Activated naive CD4-positive, alpha-beta T cell treated with anti-CD3 and anti-CD28 coated beads, Interleukin-2, amount 10 ng/mL, durations not matched to agents 7 days and 5 days (primary cell): ENCODE measurements around the gene SLC12A8.

Source experiments
- CTCF ChIA-PET: fragments of 350-600 bp; sonication (Branson Sonifier 250); formaldehyde crosslinking; loops from one replicate; lab custom pipeline; 2021; ENCODE audit warnings: antibody characterized with exemption; lab: Charles Lee
- DNase-seq: peaks from one replicate; pipeline ENCODE4 v3.0.0-alpha.2; 2020
- H3K27ac Mint-ChIP-seq: one replicate; pipeline ENCODE4 v1.8.0; 2021; ENCODE audit warnings: mild to moderate bottlenecking, moderate library complexity, mixed read lengths
- H3K27me3 Mint-ChIP-seq: one replicate; pipeline ENCODE4 v1.8.0; 2021; ENCODE audit warnings: mild to moderate bottlenecking, mixed read lengths
- H3K36me3 Mint-ChIP-seq: one replicate; pipeline ENCODE4 v1.8.0; 2021; ENCODE audit warnings: mixed read lengths
- H3K4me1 Mint-ChIP-seq: one replicate; pipeline ENCODE4 v1.8.0; 2021; ENCODE audit warnings: mixed read lengths
- H3K4me3 Mint-ChIP-seq: one replicate; pipeline ENCODE4 v1.8.0; 2021; ENCODE audit warnings: mild to moderate bottlenecking, moderate library complexity, mixed read lengths
- H3K9me3 Mint-ChIP-seq: one replicate; pipeline ENCODE4 v1.8.0; 2021; ENCODE audit warnings: mixed read lengths

Gene SLC12A8

GRCh38 chr3:125078951-125079674, 133.4 kb downstream of the SLC12A8 start:
- Mint-ChIP-seq H3K4me3 (no peak overlapping the region), H3K27me3 (peaks cover 63% of the 10 kb centered on the region), H3K36me3 (no peaks in the 10 kb centered on the region), H3K4me1 (peaks cover 4% of the 10 kb centered on the region), H3K27ac (peak overlapping the region; percentile 7), H3K9me3 (no peaks in the 10 kb centered on the region)
- CTCF ChIA-PET = no interaction called here
- no peak for DNase-seq

- no peak overlapping the region for H3K27ac Mint-ChIP-seq
- H3K4me3 Mint-ChIP-seq = no peak overlapping the region
- no peaks in the 10 kb centered on the region for H3K9me3 Mint-ChIP-seq
- no peak for DNase-seq
- H3K4me1 Mint-ChIP-seq = peaks cover 4% of the 10 kb centered on the region
- CTCF ChIA-PET = no interaction called here
- H3K27me3 Mint-ChIP-seq = peaks cover 57% of the 10 kb centered on the region
- H3K36me3 Mint-ChIP-seq = no peaks in the 10 kb centered on the region
These were observed 134.7 kb downstream of the SLC12A8 start for GRCh38 chr3:125077864-125078263.

- CTCF ChIA-PET = no interaction called here
- Mint-ChIP-seq H3K4me3 (no peak overlapping the region), H3K9me3 (no peaks in the 10 kb centered on the region), H3K27ac (no peak overlapping the region), H3K36me3 (no peaks in the 10 kb centered on the region), H3K4me1 (peaks cover 4% of the 10 kb centered on the region), H3K27me3 (peaks cover 53% of the 10 kb centered on the region)
- DNase-seq = no peak
These were observed 136.1 kb downstream of the SLC12A8 start for GRCh38 chr3:125076464-125076863.

GRCh38 chr3:125075738-125076137, 136.8 kb downstream of the SLC12A8 start:
- Mint-ChIP-seq H3K9me3 (no peaks in the 10 kb centered on the region), H3K27me3 (peaks cover 48% of the 10 kb centered on the region), H3K4me3 (no peak overlapping the region), H3K27ac (no peak overlapping the region), H3K4me1 (peaks cover 4% of the 10 kb centered on the region), H3K36me3 (no peaks in the 10 kb centered on the region)
- no peak for DNase-seq
- CTCF ChIA-PET = no interaction called here

GRCh38 chr3:125073390-125073905, 139.1 kb downstream of the SLC12A8 start:
- no peak for DNase-seq
- CTCF ChIA-PET = no interaction called here
- H3K4me3 Mint-ChIP-seq = no peak overlapping the region
- H3K27me3 Mint-ChIP-seq = peaks cover 31% of the 10 kb centered on the region
- no peaks in the 10 kb centered on the region for H3K9me3 Mint-ChIP-seq
- H3K36me3 Mint-ChIP-seq = no peaks in the 10 kb centered on the region
- no peak overlapping the region for H3K27ac Mint-ChIP-seq
- peaks cover 20% of the 10 kb centered on the region for H3K4me1 Mint-ChIP-seq

- H3K27ac Mint-ChIP-seq = no peak overlapping the region
These were observed 139.7 kb downstream of the SLC12A8 start for GRCh38 chr3:125072749-125073389.

GRCh38 chr3:125072301-125072700, 140.2 kb downstream of the SLC12A8 start:
- no peak overlapping the region for H3K27ac Mint-ChIP-seq
- peaks cover 38% of the 10 kb centered on the region for H3K27me3 Mint-ChIP-seq
- H3K4me3 Mint-ChIP-seq = no peak overlapping the region
- no peak for DNase-seq
- no peaks in the 10 kb centered on the region for H3K9me3 Mint-ChIP-seq
- H3K36me3 Mint-ChIP-seq = no peaks in the 10 kb centered on the region
- CTCF ChIA-PET = interaction anchor here (0.6 kb wide), 1 partner anchor 20 kb away, joined by 3 read pairs; no protein-coding TSS in a partner anchor
- H3K4me1 Mint-ChIP-seq = peaks cover 15% of the 10 kb centered on the region

More at GRCh38 chr3:125072749-125073389, 139.7 kb downstream of the SLC12A8 start:
- Mint-ChIP-seq H3K9me3 (no peaks in the 10 kb centered on the region), H3K4me1 (peaks cover 15% of the 10 kb centered on the region), H3K36me3 (no peaks in the 10 kb centered on the region), H3K4me3 (no peak overlapping the region), H3K27me3 (peaks cover 33% of the 10 kb centered on the region)
- DNase-seq = no peak
- CTCF ChIA-PET = interaction anchor here (0.6 kb wide), 1 partner anchor 20 kb away, joined by 3 read pairs; no protein-coding TSS in a partner anchor

GRCh38 chr3:125069968-125070745, 142.4 kb downstream of the SLC12A8 start:
- DNase-seq = no peak

GRCh38 chr3:125069452-125069851, 143.1 kb downstream of the SLC12A8 start:
- no peak for DNase-seq
- CTCF ChIA-PET = no interaction called here
- Mint-ChIP-seq H3K9me3 (no peaks in the 10 kb centered on the region), H3K36me3 (no peaks in the 10 kb centered on the region), H3K27me3 (peaks cover 35% of the 10 kb centered on the region), H3K27ac (no peak overlapping the region), H3K4me3 (no peak overlapping the region), H3K4me1 (peaks cover 15% of the 10 kb centered on the region)

More at GRCh38 chr3:125069968-125070745, 142.4 kb downstream of the SLC12A8 start:
- CTCF ChIA-PET = no interaction called here
- H3K36me3 Mint-ChIP-seq = no peaks in the 10 kb centered on the region
- H3K9me3 Mint-ChIP-seq = no peaks in the 10 kb centered on the region
- peaks cover 40% of the 10 kb centered on the region for H3K27me3 Mint-ChIP-seq
- H3K27ac Mint-ChIP-seq = no peak overlapping the region
- H3K4me3 Mint-ChIP-seq = no peak overlapping the region
- peaks cover 15% of the 10 kb centered on the region for H3K4me1 Mint-ChIP-seq

GRCh38 chr3:125068265-125068664, 144.3 kb downstream of the SLC12A8 start:
- H3K27ac Mint-ChIP-seq = no peak overlapping the region
- H3K4me1 Mint-ChIP-seq = peaks cover 15% of the 10 kb centered on the region
- H3K4me3 Mint-ChIP-seq = no peak overlapping the region
- CTCF ChIA-PET = no interaction called here
- H3K36me3 Mint-ChIP-seq = no peaks in the 10 kb centered on the region
- H3K9me3 Mint-ChIP-seq = no peaks in the 10 kb centered on the region
- H3K27me3 Mint-ChIP-seq = peaks cover 38% of the 10 kb centered on the region
- no peak for DNase-seq

- H3K9me3 Mint-ChIP-seq = no peaks in the 10 kb centered on the region
- CTCF ChIA-PET = no interaction called here
- H3K4me1 Mint-ChIP-seq = peaks cover 15% of the 10 kb centered on the region
- H3K4me3 Mint-ChIP-seq = no peak overlapping the region
- DNase-seq = no peak
- H3K27me3 Mint-ChIP-seq = peaks cover 43% of the 10 kb centered on the region
- H3K36me3 Mint-ChIP-seq = no peaks in the 10 kb centered on the region
- no peak overlapping the region for H3K27ac Mint-ChIP-seq
These were observed 145.3 kb downstream of the SLC12A8 start for GRCh38 chr3:125067225-125067624.

- Mint-ChIP-seq H3K27ac (no peak overlapping the region), H3K9me3 (no peaks in the 10 kb centered on the region), H3K27me3 (peaks cover 74% of the 10 kb centered on the region), H3K36me3 (no peaks in the 10 kb centered on the region), H3K4me1 (no peaks in the 10 kb centered on the region), H3K4me3 (no peak overlapping the region)
- CTCF ChIA-PET = no interaction called here
- no peak for DNase-seq
These were observed 149.5 kb downstream of the SLC12A8 start for GRCh38 chr3:125062904-125063618.

GRCh38 chr3:125061646-125062045, 150.9 kb downstream of the SLC12A8 start:
- Mint-ChIP-seq H3K9me3 (no peaks in the 10 kb centered on the region), H3K27me3 (peaks cover 79% of the 10 kb centered on the region), H3K27ac (no peak overlapping the region), H3K4me3 (no peak overlapping the region), H3K36me3 (no peaks in the 10 kb centered on the region), H3K4me1 (peaks cover 3% of the 10 kb centered on the region)
- CTCF ChIA-PET = interaction anchor here (1.1 kb wide), 1 partner anchor 366 kb away, joined by 3 read pairs; no protein-coding TSS in a partner anchor
- no peak for DNase-seq
